SJSA1 (cell line): ENCODE results near the gene LTV1. TPM values are rescaled to one million over a fixed set of nuclear protein-coding genes. Genes with fewer than 3 reads are reported as not detected.
A peak's percentile ranks its signal among the peaks of the same experiment; 100 is the strongest.
"Not testable (repeated sequence)": the region's sequence is repeated elsewhere in the genome, so short reads cannot be mapped to it uniquely, and the experiment has no call there.

Experiments
- DNase-seq, 2 experiments: peaks; one replicate each; pipeline ENCODE4 v3.0.0-alpha.2; 2015 to 2020; ENCODE audit warnings: low spot score in 2 of 2, low read depth in 1 of 2
- H3K27ac ChIP-seq: fragments of 250-450 bp; sonication (Bioruptor Pico); 2 replicates; pipeline ENCODE4 v1.5.1; 2020; ENCODE audit warnings: mild to moderate bottlenecking, moderate library complexity
- H3K27me3 ChIP-seq: fragments of 250-450 bp; sonication (Bioruptor Pico); replicated peaks from 2 replicates; pipeline ENCODE4 v1.5.1; 2020; ENCODE audit warnings: mild to moderate bottlenecking, moderate library complexity
- H3K36me3 ChIP-seq: fragments of 250-450 bp; sonication (Bioruptor Pico); 2 replicates; pipeline ENCODE4 v1.5.1; 2020; ENCODE audit warnings: mild to moderate bottlenecking
- H3K4me1 ChIP-seq: fragments of 250-450 bp; sonication (Bioruptor Pico); replicated peaks from 2 replicates; pipeline ENCODE4 v1.6.1; 2021; ENCODE audit warnings: mild to moderate bottlenecking
- H3K4me3 ChIP-seq: fragments of 250-450 bp; sonication (Bioruptor Pico); 2 replicates; pipeline ENCODE4 v1.5.1; 2020; ENCODE audit warnings: mild to moderate bottlenecking
- H3K9me3 ChIP-seq: fragments of 250-450 bp; sonication (Bioruptor Pico); replicated peaks from 2 replicates; pipeline ENCODE4 v1.5.1; 2020; ENCODE audit warnings: mild to moderate bottlenecking
- total RNA-seq: library from RNA; depleted of rRNA; stranded (reverse); fragments of >200 nt; shearing (Covaris generic); gene quantifications from 2 replicates; pipeline ENCODE4 v1.2.3, GENCODE V29; 2014

The LTV1 gene
- total RNA-seq, 1 experiment from 2014 or later = 47.2 TPM

DNA sequence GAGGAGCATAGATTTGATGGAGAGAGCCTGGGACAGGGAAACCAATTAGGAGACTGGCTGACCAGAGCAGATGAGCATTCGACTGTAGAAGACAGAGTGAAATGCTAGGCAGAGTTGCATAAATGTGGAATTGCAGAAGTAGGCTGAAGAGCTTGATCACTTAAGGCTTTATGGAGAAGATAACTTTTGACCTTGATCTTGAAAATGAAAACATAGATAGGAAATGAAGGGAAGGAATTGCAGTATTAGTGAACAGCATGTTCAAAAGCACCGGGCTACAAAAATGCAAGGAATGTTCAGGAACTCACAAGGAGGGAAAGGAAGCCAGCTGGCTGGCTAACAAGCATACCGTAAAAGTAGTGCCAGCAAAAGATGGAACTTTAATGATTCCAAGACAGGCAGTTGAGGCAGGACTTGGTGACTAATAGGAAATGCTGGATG, 20.5 kb upstream of the LTV1 start:
- no peak overlapping the region for H3K4me3 ChIP-seq
- no peaks in the 10 kb centered on the region for H3K9me3 ChIP-seq
- no peaks in the 10 kb centered on the region for H3K27me3 ChIP-seq
- H3K4me1 ChIP-seq = peaks cover 27% of the 10 kb centered on the region
- peaks cover 18% of the 10 kb centered on the region for H3K36me3 ChIP-seq
- H3K27ac ChIP-seq = no peak overlapping the region
- peak in 1 of 2 experiments; percentile 26 for DNase-seq

DNA sequence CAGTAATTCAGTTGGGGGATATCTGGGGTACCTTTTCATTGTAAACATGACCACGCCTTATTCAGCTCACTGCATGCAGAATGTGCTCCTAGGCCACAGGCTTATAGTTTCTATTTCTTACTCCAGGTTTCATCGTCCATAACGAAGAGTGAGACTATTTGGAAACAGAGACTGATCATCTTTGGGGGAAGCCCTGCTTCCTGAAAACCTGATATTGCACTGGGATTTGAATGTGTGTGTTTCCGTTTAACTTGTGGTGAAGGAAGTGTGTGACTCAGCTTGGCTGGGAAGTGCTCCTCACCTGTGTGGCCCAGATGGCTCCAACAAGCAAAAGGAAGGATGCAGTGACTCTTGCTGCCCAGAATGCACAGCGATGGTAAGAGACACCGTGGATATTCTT, 19.6 kb upstream of the LTV1 start:
- no peaks in the 10 kb centered on the region for H3K27me3 ChIP-seq
- H3K27ac ChIP-seq = no peak overlapping the region
- no peak overlapping the region for H3K4me3 ChIP-seq
- H3K9me3 ChIP-seq = no peaks in the 10 kb centered on the region
- H3K36me3 ChIP-seq = peaks cover 18% of the 10 kb centered on the region
- H3K4me1 ChIP-seq = peaks cover 27% of the 10 kb centered on the region
- DNase-seq = no peak

DNA sequence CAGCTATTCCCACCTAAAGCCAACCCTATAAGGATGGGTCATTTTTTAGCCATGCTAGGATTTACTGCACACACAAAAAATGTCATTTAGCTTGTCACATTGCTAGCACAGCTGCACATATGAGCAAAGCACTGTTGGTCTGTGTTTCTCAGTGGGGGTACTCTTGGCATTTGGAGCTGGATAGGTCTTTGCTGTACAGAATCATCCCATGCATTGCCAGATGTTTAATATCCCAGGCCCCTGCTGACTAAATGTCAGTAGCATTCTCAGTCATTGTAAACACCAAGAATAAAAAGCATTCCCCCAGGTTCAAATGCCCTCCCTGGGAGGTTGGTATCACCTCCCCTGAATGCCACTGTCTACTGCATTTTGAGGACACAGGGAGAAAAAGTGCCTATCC, 14.6 kb upstream of the LTV1 start:
- Histone ChIP-seq H3K9me3 (no peaks in the 10 kb centered on the region), H3K27me3 (no peaks in the 10 kb centered on the region), H3K4me1 (peaks cover 14% of the 10 kb centered on the region), H3K27ac (no peak overlapping the region), H3K36me3 (peaks cover 21% of the 10 kb centered on the region), H3K4me3 (no peak overlapping the region)
- no peak for DNase-seq

DNA sequence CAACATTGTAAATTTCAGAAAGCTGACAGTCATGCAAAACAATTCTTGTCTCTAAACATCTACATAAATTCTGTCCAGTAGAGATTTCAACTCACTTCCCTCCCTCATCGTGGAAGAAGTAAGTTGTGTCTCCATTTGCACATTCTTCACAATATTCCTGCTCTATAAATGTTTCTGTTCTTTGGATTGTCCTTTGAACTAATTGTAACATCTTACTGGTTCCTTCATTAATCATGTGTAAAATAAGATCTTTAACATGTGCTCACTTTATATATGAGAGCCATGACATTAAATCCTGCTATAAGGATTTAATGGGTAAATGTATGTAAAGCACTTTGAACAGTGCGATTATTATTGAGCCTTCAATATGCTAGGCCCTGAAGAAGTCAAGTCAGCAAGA, 7.0 kb upstream of the LTV1 start:
- H3K4me3 ChIP-seq = no peak overlapping the region
- H3K27me3 ChIP-seq = no peaks in the 10 kb centered on the region
- DNase-seq = no peak
- no peaks in the 10 kb centered on the region for H3K9me3 ChIP-seq
- H3K36me3 ChIP-seq = no peaks in the 10 kb centered on the region
- no peaks in the 10 kb centered on the region for H3K4me1 ChIP-seq
- no peak overlapping the region for H3K27ac ChIP-seq

DNA sequence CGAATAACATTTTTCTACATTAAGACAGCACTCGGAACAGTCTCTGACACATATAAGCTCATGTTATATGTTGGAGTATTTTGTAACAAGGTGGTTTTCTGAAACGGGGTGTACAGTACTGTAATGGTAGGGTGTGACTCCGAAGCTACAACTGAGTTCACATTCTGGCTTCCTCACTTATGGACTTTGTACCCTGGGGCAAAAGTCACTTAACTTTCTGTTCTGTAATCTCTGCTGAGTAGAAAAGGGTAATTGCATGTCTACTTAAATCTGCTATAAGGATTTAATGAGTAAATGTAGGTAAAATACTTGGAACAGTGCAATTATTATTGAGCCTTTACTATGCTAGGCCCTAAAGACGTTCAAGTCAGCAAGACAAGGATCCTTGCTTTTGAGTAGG, 4.7 kb upstream of the LTV1 start:
- Histone ChIP-seq H3K9me3 (no peaks in the 10 kb centered on the region), H3K27ac (no peak overlapping the region), H3K27me3 (no peaks in the 10 kb centered on the region), H3K4me3 (no peak overlapping the region), H3K36me3 (peaks cover 2% of the 10 kb centered on the region), H3K4me1 (peaks cover 4% of the 10 kb centered on the region; the same call in 1 of the 2 replicates)
- DNase-seq = no peak

DNA sequence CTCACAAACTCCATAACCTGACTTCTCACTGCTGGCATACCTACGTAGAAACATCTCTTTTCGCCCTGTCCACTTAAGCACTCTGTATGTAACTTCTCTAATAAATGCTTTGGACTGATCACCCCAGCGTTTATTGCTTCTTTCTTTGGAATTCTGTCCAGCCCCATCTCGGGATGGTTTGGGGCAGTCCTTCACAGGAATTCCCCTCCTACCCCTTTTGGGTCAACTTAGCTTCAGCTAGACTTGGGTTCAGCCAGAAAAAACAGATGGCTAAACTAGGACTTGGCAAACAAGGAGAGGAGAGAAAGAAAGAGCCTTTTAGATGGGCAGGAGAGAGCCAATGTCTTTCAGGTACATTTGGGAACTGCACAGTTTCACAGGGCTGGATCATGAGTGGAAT, 3.9 kb upstream of the LTV1 start:
- DNase-seq = no peak
- Histone ChIP-seq H3K36me3 (peaks cover 10% of the 10 kb centered on the region), H3K9me3 (no peaks in the 10 kb centered on the region), H3K4me3 (no peak overlapping the region), H3K27ac (no peak overlapping the region), H3K27me3 (no peaks in the 10 kb centered on the region), H3K4me1 (peaks cover 8% of the 10 kb centered on the region)

DNA sequence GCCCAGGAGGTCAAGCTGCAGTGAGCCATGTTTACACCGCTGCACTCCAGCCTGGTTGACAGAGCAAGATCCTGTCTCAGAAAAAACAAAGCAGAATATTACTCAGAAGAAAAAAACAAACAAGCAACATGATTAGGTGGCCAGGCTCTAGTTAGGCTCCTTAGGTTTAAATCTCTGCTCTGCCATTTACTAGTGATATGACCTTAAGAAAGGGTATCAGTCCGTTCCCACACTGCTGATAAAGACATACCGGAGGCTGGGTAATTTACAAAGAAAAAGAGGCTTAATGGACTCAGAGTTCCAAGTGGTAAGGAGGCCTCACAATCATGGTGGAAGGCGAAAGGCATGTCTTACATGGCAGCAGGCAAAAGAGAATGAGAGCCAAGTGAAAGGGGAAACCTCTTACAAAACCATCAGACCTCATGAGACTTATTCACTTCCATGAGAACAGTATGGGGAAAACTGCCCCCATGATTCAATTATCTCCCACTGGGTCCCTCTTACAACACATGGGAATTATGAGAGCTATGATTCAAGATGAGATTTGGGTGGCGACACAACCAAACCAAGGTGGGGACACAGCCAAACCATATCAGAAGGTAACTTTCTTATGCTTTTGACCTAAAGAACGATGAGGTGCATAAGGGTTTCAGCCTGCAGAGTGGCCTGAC, 2.4 kb upstream of the LTV1 start:
- DNase-seq = no peak
- H3K9me3 ChIP-seq = no peaks in the 10 kb centered on the region
- no peak overlapping the region for H3K27ac ChIP-seq
- H3K4me1 ChIP-seq = peaks cover 9% of the 10 kb centered on the region
- no peaks in the 10 kb centered on the region for H3K27me3 ChIP-seq
- peaks cover 24% of the 10 kb centered on the region for H3K36me3 ChIP-seq
- no peak overlapping the region for H3K4me3 ChIP-seq

DNA sequence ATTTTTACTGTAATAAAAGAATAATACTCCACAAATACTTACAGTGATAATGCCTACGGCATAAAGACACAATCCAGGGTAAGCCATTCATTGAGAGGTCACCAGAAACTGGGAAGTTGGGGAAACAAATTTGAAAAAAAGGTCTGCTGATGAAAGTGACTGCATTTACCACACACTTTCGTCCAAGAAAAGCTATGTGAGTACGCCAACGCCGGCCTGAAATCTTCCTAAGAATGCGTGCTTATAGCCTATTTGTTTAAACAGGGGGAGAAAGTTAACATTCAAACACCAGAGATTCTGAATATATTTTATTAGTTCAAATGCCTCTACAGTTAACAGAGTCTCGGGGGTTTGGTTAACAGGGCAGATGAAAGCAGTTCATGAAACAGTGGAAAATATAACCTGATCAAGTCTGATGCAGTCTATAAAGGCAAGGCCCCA, 657 bp upstream of the LTV1 start:
- no peak for DNase-seq
- H3K27ac ChIP-seq = peak overlapping the region; percentile 91

DNA sequence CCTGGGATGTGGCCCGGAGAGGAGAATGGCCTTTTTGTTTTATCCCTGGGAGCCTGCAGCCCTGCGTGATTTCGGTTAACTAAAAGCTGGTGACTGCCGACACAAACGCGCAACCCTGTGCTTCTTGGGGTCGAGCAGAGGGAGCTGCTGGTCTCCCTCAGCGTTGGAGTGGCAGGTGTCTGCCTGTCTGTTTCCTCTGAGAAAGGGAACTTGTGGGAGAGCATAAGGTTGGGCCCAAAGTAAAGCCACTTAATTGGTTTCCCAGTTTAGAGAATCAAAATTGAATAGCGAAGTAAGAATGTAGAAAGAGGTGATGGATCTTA, 500 bp downstream of the LTV1 start:
- Histone ChIP-seq H3K27ac (peak overlapping the region; percentile 91), H3K36me3 (peaks cover 53% of the 10 kb centered on the region), H3K27me3 (no peaks in the 10 kb centered on the region), H3K4me1 (peaks cover 9% of the 10 kb centered on the region), H3K4me3 (peak overlapping the region; percentile 83), H3K9me3 (no peaks in the 10 kb centered on the region)
- DNase-seq = no peak

More for the DNA sequence above, 657 bp upstream of the LTV1 start:
- Histone ChIP-seq H3K27me3 (no peaks in the 10 kb centered on the region), H3K4me3 (peak overlapping the region; percentile 83), H3K9me3 (no peaks in the 10 kb centered on the region), H3K4me1 (peaks cover 9% of the 10 kb centered on the region), H3K36me3 (peaks cover 41% of the 10 kb centered on the region)

DNA sequence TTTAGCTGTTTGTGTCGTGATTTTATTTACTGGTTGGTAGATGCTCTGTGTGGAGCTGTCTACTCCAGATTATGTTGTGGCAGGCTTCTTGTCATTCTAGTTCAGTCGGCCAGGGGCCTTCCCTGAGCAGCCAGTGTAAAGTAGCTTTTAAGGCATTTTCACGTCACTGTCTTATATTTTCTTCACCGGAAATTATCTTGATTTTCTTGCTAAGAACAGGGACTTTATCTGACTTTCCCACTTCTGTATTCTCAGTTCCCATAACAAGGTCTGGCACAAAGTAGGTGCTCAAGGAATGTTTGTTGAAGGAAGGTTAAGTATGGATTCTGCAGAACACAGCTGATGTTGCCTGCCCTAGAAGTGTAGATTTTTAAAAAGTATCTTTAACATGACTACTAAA, 868 bp downstream of the LTV1 start:
- Histone ChIP-seq H3K27me3 (no peaks in the 10 kb centered on the region), H3K36me3 (peaks cover 56% of the 10 kb centered on the region), H3K9me3 (no peaks in the 10 kb centered on the region), H3K4me1 (peaks cover 9% of the 10 kb centered on the region), H3K4me3 (peak overlapping the region; percentile 83), H3K27ac (peak overlapping the region; percentile 91)
- peak in 1 of 2 experiments; percentile 31 for DNase-seq

DNA sequence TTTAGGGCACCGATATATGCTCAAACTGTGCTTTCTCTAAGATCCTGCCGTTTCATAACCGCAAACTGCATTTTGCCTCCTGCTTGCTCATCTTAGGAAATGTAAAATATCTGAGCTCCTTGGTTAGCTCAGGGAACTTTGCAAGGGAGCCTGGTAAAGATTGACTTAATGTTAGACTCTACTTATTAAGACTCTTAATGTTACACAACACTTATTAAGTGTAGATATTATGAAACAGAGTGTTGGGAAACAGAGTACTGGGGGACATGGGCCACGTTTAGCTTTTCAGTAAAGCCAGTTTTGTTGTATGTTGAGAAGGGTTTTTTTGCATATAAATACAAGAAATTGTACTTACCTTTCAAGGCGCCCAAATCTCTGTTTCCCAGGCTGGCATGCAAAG, 1.9 kb downstream of the LTV1 start:
- Histone ChIP-seq H3K36me3 (peaks cover 67% of the 10 kb centered on the region), H3K4me3 (no peak overlapping the region), H3K27me3 (no peaks in the 10 kb centered on the region), H3K27ac (no peak overlapping the region), H3K4me1 (peaks cover 9% of the 10 kb centered on the region), H3K9me3 (no peaks in the 10 kb centered on the region)
- no peak for DNase-seq

DNA sequence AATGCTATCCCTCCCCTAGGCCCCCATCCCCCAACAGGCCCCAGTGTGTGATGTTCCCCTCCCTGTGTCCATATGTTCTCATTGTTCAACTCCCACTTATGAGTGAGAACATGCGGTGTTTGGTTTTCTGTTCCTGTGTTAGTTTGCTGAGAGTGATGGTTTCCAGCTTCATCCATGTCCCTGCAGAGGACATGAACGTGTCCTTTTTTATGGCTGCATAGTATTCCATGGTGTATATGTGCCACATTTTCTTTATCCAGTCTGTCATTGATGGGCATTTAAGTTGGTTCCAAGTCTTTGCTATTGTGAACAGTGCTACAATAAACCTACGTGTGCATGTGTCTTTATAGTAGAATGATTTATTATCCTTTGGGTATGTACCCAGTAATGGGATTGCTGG, 8.6 kb downstream of the LTV1 start:
- not testable (repeated sequence) for H3K27me3 ChIP-seq, H3K9me3 ChIP-seq, H3K27ac ChIP-seq, H3K4me3 ChIP-seq, H3K4me1 ChIP-seq, DNase-seq
- peaks cover 94% of the 10 kb centered on the region for H3K36me3 ChIP-seq

DNA sequence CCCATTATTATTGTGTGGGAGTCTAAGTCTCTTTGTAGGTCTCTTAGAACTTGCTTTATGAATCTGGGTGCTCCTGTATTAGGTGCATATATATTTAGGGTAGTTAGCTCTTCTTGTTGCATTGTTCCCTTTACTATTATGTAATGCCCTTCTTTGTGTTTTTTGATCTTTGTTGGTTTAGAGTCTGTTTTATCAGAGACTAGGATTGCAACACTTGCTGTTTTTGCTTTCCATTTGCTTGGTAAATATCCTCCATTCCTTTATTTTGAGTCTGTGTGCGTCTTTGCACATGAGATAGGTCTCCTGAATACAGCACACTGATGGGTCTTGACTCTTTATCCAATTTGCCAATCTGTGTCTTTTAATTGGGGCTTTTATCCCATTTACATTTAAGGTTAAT, 11.9 kb downstream of the LTV1 start:
- H3K4me3 ChIP-seq, H3K27me3 ChIP-seq, H3K27ac ChIP-seq, H3K4me1 ChIP-seq, DNase-seq, H3K9me3 ChIP-seq: not testable (repeated sequence)
- peaks cover 94% of the 10 kb centered on the region for H3K36me3 ChIP-seq

DNA sequence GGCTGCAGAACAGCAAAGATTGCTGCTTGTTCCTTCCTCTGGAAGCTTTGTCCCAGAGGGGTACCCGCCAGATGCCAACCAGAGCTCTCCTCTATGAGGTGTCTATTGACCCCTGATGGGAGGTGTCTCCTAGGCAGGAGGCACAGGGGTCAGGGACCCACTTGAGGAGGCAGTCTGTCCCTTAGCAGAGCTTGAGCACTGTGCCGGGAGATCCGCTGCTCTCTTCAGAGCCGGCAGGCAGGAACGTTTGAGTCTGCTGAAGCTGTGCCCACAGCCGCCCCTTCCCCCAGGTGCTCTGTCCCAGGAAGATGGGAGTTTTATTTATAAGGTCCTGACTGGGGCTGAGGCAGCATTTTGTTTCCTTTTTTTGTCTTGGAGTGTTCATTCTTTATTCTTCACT, 13.6 kb downstream of the LTV1 start:
- H3K27ac ChIP-seq, H3K4me3 ChIP-seq: not testable (repeated sequence)

DNA sequence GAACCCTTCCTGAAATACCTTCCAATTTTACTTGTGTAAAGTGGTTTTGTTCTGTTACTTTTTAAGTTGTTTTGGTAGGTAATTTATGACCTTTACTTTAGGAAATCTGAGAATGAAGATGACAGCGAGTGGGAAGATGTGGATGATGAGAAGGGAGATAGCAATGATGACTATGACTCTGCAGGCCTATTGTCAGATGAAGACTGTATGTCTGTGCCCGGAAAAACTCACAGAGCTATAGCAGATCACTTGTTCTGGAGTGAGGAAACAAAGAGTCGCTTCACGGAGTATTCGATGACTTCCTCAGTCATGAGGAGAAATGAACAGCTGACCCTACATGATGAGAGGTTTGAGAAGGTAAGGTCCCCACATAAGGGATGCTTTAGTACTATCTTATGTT, 14.5 kb downstream of the LTV1 start:
- H3K36me3 ChIP-seq = peaks cover 85% of the 10 kb centered on the region
- H3K27me3 ChIP-seq = no peaks in the 10 kb centered on the region
- no peak overlapping the region for H3K27ac ChIP-seq
- H3K9me3 ChIP-seq = no peaks in the 10 kb centered on the region
- H3K4me3 ChIP-seq = no peak overlapping the region
- no peak for DNase-seq
- H3K4me1 ChIP-seq = no peaks in the 10 kb centered on the region

More for the DNA sequence above, 13.6 kb downstream of the LTV1 start:
- DNase-seq, H3K9me3 ChIP-seq, H3K27me3 ChIP-seq, H3K4me1 ChIP-seq: not testable (repeated sequence)
- H3K36me3 ChIP-seq = peaks cover 86% of the 10 kb centered on the region
